HUDEP-2 (cell line): ENCODE measurements around the gene ALDH1L1.

ENCODE experiments used
- DNase-seq, 76 experiments: peaks; one replicate each; lab custom pipeline; 2025; ENCODE audit not compliant: unreplicated experiment in 76 of 76; lab: John Stamatoyannopoulos, UW

Gene ALDH1L1

DNA sequence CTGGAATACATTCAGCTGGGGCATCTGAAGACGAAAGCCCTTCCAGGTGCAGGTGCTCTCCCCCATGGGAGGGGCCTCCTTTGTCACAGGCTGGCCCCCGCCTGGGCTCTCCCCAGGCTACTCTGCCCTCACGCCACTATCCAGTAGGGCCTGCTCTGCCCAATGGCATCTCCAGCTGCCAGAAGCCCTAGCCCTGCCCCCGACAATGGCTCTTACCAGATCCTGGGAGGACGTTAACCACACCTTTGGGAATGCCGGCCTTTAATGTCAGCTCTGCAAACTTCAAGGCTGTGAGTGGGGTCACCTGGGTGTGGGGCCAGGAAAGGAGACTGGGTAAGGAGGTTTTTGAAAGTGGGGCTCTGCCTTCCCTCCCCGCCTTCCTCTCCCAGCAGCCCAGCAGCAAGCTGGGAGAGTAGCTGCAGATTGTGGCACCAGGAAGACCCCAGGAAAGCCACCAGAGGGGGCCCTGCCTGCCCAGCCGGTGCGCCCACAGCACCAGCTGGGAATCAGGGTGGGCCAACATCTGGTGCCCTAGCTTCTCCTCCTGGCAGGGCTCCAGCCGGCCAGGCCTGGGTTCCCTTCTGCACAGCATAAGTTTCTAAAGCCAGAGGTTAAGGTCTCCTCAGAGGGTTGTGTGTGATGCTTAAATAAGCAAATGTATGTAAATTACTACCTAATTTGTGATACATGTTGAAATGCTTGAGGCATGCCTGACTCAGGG lies 56.1 kb downstream of the ALDH1L1 start:
- no peak for DNase-seq

- DNase-seq: no peak
Observed at GRCh38 chr3:126121632-126122031, 58.8 kb downstream of the ALDH1L1 start.

GRCh38 chr3:126121074-126121473 lies 59.3 kb downstream of the ALDH1L1 start:
- no peak for DNase-seq

- DNase-seq: no peak
Observed at GRCh38 chr3:126119976-126120375, 60.4 kb downstream of the ALDH1L1 start.

DNA sequence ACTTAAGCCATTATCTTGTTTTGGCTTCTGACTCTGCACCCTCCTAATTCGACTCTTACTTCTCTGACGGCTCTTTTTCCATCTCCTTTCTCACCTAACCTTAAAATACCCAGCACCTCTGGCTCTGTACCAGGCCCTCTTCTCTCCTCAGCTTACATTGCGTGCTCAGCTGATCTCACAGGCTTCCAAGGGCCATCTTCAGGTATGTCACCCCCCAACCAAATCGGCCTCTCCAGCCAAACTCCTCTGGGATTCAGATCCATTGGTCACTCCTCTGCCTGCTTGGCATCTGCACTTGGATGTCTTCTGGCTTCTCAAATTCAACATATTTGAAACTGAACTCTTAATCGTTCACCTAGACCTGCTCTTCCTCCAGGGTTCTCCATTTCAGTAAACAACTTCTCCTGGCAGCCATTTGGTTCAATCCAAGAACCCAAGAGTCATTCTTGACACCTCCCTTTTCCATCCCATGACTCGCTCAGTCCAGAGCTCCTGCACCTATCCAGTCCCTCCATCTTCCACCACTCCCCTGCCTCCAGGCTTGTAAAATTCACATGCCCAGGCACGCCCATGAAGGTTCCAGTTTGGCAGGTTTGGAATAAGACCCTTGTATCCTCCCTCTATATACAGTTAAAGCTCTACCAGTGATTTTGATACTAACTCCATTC lies 61.2 kb downstream of the ALDH1L1 start:
- no peak for DNase-seq

- DNase-seq: no peak
Observed at GRCh38 chr3:126118591-126118990, 61.8 kb downstream of the ALDH1L1 start.

- DNase-seq: no peak
Observed at GRCh38 chr3:126117786-126118185, 62.6 kb downstream of the ALDH1L1 start.

GRCh38 chr3:126117212-126117611 lies 63.2 kb downstream of the ALDH1L1 start:
- DNase-seq: no peak

DNA sequence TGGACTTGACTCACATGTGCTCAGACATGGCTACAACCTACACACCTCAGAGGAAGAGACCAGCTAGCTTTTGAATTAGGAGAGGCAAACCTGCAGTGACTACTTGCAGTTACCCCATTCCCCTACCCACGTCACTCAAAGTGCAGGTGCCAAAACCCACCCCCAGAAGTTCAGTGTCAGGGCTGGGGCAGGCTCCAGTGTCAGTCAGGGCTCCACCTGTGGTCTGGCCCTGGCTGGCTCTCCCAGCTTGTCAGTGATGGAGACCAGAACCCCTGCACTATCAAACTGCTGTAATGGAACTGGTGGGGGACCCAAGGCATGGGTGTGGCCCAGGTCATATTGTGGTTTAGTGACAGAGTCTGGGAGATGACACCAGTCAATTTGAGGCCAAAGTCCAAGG lies 63.9 kb downstream of the ALDH1L1 start:
- no peak for DNase-seq

- DNase-seq: no peak
Observed at GRCh38 chr3:126114443-126115386, 65.7 kb downstream of the ALDH1L1 start.

DNA sequence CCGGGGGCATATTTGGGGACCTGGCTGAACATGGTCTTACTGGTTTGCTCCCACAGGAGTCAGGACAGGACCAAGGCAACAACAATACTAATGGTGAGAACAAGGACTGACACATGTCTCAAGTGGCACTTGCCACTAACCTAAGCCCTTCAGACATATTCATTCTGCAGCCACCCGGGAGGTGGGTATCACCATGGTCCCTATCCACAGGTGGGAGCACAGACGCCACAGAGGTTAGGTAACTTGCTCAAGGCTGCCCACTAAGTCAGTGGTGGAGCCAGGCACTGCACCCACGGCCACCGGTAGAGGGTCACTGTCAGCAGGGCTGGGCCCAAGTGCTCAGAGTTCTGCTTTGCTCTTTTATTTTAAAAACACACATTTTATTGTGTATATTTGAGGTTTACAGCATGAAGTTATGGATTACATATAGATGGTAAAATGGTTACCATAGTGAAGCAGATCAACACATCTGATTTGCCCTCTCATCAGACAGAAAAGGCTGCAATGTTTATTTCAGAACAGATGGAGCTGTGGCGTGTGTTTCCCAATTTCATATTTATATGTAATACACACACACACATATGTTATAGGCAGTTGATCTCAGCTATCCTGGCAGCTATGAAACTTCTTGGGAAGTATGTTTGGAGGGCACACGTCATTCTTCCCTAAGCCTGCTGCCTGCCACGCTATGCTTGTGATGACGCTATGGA lies 66.5 kb downstream of the ALDH1L1 start:
- DNase-seq: peak in 2 of 76 experiments; percentile 3 to 4

DNA sequence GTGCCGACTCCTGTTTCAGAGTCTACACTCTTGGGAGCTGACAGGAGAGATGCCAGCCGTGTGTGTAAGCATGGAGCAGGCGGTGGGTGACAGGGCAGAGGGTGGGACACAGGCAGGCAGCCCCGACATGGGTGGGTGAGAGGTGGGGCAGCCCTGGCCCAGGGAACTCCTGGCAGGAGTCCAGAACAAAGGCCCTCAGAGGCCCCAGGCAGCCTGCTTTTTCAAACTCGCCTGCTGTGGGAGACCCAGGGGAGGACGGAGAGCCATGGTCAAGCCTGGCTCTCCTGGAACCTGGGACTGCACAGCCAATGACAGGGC lies 67.2 kb downstream of the ALDH1L1 start:
- no peak for DNase-seq

DNA sequence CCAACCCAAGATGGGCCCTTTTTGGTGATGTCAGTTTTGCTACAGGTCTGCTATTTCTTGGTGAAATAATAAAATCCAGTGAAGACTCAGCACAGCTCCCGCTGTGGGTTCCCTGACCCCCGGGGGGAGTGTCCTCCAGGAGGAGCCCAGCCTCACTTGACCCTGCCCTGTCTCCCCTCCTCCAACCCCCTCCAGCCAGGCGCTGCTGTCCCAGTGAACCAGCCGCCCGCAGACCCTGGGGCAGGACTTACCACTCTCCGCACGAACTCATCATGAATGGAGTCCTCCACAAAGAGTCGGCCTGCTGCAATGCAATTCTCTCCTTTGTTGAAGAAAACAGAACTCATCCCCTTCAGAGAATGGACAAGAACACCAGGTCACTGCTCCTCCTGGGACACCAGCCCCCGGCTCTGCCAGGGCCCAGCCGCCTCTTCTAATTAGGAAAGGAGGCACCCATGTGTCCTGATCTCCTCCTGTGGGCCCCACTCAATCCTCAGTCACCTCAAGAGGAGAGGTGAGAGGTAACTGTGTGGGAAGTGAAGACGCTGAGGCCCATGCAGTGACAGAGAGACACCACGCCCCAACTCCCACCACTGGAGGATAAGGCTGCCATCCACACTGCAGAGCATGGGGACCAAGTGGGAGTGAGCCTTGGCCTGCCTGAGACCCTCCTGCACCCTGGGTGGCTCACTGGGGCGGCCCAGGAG lies 67.7 kb downstream of the ALDH1L1 start:
- no peak for DNase-seq

GRCh38 chr3:126111566-126112475 lies 68.6 kb downstream of the ALDH1L1 start:
- no peak for DNase-seq

DNA sequence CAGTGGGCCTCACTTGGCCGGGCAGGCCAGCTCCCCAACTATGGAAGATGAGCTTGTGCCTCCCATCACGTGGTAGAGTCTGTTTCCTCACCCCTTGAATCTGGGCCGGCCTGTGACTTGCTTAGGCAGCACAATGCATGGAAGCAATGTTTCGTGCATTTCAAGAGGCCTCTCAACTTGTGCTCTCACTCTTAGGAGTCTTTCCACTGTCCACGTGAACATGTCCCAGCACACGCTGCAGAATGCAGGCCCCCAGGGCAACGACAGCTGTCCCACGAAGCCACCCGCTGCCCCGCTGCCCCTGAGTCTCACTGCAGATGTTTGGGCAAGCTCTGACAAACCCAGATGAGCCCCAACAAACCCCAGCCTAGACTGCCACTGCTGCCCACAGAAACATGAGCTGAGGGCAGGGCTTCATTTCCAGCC lies 69.2 kb downstream of the ALDH1L1 start:
- no peak for DNase-seq

- DNase-seq: no peak
Observed at GRCh38 chr3:126110431-126111125, 69.8 kb downstream of the ALDH1L1 start.

DNA sequence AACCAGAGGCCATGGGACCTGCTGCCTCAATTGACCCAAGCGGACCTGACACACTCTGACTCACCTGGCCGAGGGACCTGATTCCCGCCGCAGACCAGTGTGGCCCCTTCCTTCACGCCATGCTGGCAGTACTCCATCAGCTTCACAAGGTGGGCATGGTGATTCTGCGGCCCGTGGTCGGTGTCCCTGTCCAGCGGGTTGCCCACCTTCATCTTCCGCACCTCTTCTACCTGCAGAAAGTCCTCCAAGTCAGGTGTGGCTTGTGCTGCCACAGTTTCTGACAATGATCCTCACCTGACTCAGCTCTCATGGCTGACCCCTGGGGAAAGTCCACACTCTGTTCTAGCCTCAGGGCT lies 70.5 kb downstream of the ALDH1L1 start:
- DNase-seq: no peak

DNA sequence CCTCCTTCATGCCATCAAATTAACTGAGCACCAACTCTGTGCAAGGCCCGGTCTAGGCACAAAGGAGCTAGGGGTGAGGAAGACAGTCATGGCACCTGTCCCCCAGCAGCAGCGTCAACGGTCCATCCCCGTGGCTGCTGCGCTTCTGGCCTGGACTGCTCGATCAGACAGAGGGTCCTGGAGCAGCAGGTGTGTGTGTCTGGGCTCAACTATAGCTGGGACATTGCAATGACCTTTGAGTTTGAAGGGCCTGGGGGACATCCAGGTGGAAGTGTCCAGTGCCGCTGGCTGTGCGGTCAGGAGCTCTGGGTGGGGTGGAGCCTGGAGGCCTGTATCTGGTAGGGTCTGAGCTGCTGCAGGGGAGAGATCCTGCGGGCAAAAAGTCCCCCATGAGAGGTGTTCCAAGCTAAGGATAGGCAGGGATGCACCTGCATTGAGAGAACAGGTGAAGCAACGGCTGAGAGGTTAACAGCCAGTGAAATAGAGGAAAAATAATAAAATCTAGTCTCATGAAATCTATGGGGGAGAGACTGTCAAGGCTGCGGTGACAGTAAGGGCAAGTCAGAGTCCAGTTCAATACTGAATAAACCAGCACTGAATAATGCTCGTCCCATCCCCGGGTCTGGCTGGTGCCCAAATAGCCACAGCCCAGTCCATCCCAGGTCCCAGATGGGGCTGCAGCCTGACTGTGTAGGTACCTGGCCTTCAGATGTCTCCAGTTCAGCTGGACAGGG lies 71.1 kb downstream of the ALDH1L1 start:
- no peak for DNase-seq
